Head of caudate nucleus (tissue), 42 donors: ENCODE results near the gene ZNF77.
"Not testable (repeated sequence)": the region's sequence is repeated elsewhere in the genome, so short reads cannot be mapped to it uniquely, and the experiment has no call there.

Experiments used
- DNase-seq, 42 donors: peaks; one replicate each; pipeline versions ENCODE4 v3.0.0 to v3.0.0-alpha.2; 2020 to 2021; ENCODE audit warnings: mixed read lengths in 7 of 42
- intact Hi-C: fragments of 100-400 bp; cut with DNase I; formaldehyde crosslinking; loops from one replicate; pipeline ENCODE4 v1.15.0; 2022

Gene ZNF77

DNA sequence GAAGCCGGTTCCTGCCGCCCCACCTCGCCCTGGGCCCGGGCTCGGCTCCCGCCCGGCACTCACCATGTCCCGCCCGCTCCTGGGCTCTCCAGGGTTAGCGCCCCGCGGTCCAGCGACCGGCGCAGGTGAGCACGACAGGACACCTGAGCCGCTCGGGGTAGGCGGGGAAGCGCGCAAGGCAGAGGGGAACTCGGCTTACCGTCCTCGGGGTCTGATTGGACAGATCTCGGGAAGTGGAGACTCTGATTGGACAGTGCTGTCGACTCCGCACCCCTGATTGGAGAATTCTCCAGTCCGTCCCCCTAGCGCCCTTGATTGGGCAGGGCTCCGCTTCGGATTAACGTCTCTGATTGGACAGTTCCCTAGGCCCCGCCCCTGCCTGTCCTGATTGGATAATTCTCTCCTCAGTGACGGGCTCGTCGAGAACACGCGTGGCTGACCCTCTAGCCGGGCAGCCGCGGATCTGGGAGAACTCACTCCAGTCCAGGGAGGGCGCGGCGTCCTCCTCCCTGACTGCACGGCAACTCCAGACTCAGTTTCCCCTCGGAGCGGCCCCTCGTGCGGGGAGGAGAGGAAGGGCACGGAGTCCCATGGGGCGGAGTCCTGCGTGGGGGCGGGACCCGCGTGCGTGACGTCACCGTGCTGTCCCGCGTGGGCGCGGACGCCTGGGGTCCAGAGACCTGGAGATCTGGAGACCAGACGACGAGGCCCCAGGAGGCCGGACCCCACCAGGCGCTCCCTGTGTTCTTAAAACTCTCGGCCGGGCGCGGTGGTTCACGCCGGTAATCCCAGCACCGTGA, at the start of gene ZNF77:
ZNF77 (minus strand) TSS at position 197 of the 800 bp plus-strand sequence; CDS start at position 66, 131 bp downstream.
- peak; percentile 96 to 100 (median 99) for DNase-seq
- intact Hi-C loops, result no loop called here

DNA sequence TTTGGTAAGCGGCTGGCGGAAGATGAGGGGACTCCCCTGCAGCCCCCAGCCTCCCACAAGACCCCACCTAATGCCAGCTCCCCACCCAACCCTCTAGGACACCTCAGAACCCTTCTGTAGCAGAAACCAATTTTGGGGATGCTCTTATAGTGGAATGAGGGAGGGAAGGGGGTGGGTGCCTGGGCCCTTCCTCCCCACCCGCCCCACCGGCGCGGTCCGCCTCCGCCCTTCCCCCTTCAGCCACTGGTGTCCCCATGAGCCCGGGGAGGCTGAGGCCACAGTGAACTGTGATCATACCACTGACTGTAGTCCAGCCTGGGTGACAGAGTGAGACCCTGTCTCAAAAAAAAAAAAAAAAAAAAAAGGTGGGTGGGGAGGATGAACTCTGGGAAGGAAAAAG, 48.8 kb upstream of the ZNF77 start:
- no peak for DNase-seq
- intact Hi-C loops, result no loop called here

DNA sequence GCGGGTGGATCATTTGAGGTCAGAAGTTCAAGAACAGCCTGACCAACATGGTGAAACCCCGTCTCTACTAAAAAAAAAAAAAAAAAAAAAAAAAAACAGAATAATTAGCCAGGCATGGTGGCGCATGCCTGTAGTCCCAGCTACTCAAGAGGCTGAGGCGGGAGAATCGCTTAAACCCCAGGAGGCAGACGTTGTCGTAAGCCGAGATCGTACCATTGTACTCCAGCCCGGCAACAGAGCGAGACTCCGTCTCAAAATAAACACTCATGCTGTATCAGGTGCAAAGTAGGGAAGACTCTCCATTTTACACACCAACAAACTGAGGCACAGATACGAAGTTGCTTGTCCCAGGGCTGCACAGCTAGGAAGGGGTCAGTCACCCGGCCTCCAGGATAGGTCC, 48.2 kb upstream of the ZNF77 start:
- intact Hi-C loops, result no loop called here
- DNase-seq, result no peak

DNA sequence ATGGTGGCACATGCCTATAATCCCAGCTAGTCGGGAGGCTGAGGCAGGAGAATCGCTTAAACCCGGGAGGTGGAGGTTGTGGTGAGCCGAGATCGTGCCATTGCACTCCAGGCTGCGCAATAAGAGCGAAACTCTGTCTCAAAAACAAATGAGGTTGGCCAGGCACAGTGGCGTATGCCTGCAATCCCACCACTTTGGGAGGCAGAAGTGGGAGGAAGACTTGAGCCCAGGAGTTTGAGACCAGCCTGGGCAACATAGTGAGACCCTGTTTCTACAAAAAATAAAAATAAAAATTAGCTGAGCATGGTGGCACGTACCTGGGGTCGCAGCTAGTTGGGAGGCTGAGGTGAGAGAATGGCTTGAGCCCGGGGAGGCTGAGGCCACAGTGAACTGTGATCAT, 47.6 kb upstream of the ZNF77 start:
- intact Hi-C loops, DNase-seq: not testable (repeated sequence)

DNA sequence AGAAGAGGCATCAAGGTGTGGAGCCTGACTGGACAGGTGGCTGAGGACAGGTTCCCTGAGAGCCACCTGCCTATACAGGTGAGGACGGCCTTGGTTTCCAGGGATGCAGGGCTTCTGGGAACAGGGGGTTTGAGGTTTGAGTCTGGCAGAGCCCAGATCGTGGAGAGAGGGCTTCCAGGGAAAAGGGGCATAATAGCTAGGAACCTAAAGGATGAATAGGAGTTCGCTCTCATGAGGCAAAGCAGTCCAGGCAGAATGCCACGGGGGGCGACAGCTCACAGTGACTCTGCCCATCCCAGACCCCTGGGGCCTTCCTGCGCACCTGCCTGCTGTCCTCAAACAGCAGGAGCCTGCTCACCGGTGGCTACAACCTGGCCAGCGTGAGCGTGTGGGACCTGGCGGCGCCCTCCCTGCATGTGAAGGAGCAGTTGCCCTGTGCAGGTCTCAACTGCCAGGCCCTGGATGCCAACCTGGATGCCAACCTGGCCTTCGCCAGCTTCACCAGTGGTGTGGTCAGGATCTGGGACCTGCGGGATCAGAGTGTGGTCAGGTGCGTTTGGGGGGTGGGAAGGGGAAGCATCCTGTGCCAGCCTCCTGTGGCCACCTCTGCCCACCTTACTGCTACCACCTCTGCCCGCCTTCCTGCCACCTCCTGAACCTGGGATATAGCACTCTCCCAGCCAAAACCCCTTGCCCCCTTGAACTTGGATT, 44.6 kb upstream of the ZNF77 start:
- intact Hi-C loops, result no loop called here
- no peak for DNase-seq

DNA sequence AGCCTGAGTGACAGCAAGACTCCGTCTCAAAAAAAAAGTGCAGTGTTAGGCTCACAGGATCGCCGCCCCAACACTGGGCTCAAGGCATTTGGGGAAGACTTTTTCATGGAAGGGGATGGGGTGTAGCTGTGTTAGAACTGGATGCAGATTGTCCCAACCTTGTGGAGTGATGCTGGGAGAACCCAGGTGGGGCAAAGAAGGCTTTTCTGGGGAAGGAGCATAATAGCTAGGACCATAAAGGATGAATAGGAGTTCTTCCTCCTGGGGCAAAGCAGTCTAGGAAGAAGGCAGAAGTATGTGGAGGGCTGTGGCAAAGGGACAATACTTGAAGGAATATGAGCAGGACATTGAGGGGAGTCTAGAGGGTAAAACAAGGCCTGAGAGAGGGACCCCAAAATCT, 43.8 kb upstream of the ZNF77 start:
- intact Hi-C loops, result no loop called here
- DNase-seq, result no peak

DNA sequence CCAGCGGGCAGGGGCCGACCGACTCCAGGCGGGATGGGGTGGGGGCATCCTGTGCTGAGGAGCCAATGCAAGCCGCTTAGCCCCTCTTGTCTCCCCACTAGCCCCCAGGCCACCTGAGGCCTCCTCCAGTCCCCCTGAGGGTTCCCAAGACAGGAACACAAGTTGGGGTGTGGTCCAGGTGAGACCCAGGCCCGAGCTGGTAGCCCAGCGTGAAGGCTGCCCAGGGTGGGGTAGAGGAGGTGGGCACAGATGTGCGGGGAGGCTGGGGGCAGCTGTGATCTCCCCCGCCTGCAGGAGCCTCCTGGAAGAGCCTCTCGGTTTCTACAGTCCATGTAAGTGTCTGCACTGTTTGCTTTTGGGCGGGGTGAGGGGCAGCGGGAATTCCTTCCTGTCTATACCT, 43.0 kb upstream of the ZNF77 start:
- intact Hi-C loops, result no loop called here
- no peak for DNase-seq

DNA sequence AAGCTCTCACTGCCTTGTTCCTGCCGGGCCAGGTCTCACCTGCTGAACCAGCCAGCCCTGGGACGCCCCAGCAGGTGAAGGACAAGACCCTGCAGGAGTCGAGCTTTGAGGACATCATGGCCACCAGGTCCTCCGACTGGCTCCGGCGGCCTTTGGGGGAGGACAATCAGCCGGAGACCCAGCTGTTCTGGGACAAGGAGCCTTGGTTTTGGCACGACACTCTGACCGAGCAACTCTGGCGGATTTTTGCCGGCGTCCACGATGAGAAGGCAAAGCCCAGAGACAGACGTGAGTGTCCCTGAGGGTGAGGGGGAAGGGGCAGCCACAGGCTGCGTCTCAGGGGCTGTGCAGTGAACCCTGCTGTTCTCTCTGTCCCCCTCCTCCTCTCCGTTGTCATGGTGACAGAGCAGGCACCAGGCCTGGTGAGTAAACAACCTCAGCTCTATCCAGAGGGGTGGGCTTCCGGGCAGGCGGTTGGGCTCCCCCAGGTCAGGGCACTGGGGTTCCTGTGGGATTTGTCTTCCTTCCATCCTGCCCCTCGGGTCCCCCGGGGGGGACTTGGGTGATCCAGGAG, 42.3 kb upstream of the ZNF77 start:
- no peak for DNase-seq
- intact Hi-C loops, result no loop called here

DNA sequence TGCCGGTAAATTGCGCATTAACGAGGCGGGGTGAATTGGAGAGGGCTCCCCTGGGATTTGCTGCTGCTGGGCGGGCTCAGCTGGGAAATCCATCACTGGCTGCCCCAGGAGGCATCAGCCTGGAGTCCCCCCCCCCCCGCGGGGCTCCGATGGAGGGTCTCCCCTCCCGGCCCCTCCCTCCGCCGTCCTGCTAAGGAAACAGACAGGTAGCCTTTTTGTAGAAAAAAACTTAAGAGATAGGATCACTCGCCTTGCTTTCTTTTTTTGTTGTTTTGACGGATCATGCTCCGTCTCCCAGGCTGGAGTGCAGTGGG, 39.4 kb upstream of the ZNF77 start:
- peak in 2 of 42 donors; percentile 63 to 67 for DNase-seq
- intact Hi-C loops, result no loop called here

DNA sequence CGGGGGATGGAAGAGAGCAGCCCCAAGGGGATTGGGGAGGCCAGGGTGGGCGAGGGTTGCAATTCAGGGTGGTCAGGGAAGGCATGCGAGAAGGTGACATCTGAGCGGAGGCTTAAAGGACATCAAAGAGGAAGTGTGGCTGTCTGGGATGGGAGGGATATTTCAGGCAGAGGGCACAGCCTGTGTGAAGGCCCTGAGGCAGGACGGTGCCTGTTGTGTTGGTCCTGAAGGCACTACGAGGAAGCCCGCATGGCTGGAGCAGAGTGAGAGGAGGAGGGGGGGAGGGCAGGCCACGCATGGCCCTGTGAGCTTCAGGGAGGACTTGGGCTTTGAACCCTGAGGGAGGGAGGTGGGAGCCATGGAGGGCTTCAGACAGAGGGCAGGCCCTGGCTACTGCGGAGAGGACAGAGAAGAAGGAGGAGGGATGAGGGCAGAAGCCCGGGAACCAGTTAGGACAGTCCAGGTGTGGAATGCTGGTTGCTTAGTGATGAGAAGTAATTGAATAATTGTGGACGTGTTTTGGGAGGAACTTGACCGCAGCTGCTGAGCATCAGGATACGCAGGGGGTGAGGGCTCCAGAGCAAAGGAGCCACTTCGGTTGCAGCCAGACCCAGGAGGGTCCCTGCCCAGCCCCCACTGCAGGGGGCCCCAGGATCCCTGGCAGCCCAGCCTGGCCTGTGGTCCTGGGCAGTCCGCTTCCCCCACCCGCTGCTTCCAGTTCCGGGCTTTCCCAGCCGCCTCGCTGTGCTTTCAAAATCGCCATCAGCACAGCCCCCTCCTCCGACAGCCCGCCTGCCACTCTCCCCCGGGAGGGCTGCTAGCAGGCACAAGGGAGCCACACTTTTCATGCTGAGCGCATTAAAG, 38.8 kb upstream of the ZNF77 start:
- intact Hi-C loops, result no loop called here
- peak in 37 of 42 donors; percentile 11 to 83 (median 38) for DNase-seq

DNA sequence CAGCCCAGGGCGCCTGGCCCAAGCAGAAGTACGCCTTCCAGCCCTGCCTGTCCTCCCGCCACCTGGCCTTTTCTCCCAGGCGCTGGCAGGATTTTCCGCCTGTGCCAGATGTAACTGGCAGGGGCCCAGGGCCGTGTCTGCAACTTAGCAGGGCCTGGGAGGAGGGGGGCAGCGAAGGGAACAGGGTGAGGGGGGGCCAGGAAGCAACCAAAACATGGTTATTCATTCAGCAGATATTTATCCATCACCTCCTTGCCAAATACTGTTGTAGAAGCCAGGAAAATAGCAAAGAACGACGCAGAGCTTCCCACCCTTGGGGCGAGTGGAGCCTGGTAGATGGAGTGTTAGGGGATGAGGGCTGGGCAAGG, 38.2 kb upstream of the ZNF77 start:
- peak; percentile 24 to 81 (median 58) for DNase-seq
- intact Hi-C loops, result no loop called here

DNA sequence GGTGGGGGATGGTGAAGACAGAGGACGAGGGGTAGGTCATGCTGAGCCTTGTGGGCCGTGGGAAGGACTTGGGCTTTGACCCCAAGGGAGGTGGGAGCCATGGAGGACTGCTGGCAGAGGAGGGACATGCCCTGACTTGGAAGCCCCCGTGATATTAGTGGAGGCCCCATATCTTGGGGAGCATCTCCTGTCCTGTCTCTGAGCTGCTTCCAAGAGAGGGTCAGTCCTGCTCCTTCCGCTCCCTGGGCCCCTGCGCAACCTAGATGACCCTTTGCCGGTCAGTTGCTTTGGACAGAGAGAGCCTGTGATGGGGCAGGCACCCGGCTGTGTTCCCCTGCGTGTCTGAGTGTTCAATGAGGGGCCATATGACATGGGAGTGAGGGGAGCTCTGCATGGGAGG, 37.8 kb upstream of the ZNF77 start:
- no peak for DNase-seq
- intact Hi-C loops, result no loop called here

DNA sequence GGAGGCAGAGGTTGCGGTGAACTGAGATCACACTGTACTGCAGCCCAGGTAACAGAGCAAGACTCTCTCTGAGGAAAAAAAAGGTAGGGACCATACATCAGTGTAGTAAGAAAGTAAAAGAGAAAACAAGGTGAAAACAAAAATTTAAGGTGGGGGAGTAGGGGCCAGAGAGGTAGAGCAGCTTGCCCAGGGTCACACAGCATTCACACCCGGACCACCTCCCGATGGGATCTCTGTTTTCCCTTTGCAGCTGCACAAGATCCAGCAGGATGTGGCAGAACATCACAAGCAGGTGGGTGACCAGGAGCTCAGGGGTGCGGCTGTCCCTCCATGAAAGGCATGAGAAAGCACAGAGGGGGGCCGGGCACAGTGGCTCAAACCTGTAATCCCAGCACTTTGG, 37.1 kb upstream of the ZNF77 start:
- DNase-seq, result no peak
- intact Hi-C loops, result no loop called here

DNA sequence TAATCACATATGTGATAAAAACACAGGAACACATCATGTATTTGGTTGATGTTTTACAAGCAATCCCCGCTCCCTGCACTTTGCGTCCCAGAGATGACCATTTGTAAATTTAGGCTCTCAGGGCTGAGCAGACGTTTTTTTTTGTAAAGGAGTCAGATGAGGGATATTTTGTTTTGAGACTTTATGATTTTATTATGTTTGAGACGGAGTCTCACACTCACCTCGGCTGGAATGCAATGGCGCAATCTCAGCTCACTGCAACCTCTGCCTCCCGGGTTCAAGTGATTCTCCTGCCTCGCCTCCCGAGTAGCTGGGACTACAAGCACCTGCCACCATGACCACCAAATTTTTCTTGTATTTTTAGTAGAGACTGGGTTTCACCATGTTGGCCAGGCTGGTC, 34.0 kb upstream of the ZNF77 start:
- no peak for DNase-seq
- intact Hi-C loops, result loop anchor here (10.0 kb wide), 1 partner anchor 56 kb away; no protein-coding TSS in a partner anchor

DNA sequence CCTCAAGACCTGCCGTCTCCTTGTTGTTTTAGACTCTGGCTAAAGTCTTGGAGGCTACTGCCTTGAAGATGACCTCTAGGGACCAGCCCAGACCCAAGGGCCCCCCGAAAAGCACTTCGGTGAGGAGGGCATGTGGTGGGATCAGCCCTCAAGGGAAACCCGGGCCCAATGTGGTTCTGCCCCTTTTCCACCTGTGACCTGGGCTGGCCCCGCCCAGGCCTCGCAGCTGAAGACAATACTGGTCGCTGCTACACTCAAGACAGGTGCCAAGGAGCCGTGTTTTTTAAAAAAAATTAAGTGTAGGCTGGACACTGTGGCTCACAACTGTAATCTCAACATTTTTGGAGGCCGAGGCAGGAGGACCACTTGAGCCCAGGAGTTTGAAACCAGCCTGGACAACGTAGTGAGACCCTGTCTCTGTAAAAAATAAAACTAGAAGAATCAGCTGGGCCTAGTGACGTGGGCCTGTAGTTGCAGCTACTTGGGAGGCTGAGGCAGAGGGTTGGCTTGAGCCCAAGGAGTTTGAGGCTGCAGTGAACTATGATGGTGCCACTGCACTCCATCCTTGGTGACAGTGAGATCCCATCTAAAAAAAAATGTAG, 33.5 kb upstream of the ZNF77 start:
- intact Hi-C loops, result loop anchor here (10.0 kb wide), 1 partner anchor 57 kb away; no protein-coding TSS in a partner anchor

DNA sequence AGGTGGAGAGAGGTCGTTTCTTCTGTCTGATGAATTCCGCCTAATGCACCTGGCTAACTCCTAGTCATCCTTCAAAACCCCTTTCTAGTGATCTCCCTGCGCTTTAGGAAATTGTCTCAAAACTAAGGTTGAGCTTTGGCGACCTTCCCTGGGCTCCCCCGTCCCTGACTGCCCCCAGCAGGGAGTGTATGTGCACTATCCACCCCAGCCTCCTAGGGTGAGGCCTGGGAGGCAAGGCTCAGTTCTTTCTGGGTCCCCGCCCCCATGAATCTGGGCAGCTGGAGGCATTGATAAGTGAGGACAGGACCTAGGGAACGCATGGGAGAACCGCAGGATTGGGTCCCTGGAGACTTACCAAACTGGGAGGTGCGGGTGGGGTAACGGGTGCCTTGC, 33.0 kb upstream of the ZNF77 start:
- intact Hi-C loops, result loop anchor here (10.0 kb wide), 1 partner anchor 57 kb away; no protein-coding TSS in a partner anchor
- no peak for DNase-seq

More for the DNA sequence above, 33.5 kb upstream of the ZNF77 start:
- no peak for DNase-seq

DNA sequence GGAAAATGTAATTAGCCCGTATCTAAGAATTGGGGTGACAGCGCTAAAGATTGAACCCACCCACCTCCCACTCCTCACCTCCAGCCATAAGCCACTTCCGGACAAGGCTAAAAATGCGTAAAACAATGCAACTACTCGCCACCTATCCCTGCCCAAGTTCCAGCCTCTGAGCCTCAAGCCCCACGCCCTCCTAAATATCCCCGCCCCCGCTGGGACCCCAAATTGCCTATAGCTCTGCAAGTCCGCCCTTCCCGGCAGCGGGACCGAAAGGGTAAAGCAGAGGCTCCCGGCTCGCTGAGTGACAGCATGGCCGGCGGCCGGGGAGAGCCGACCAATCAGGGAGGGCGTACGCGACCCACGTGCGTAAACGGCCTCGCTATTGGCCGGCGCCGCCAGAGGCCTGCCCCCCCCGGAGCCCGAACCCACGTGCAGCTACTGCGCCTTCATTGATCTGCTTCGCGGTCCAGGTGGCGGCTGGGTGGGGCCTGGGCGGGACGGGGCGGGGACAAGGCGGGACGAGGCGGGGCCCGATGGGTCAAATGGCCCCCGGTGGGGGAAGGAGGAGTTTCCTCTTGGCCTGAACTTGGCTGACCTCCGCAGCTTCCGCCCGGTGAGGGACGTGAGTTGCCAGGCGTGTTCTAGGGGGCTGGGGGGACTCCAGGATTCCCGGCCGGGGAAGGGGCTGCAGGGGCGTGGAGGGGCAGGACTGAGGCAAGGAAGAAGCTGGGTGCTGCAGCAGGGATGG, 32.4 kb upstream of the ZNF77 start, which contains the start of gene TLE6:
TLE6 (plus strand) TSS at position 564 of the 745 bp plus-strand sequence. CDS start 670 bp downstream, outside the sequence.
- intact Hi-C loops, result loop anchor here (10.0 kb wide), 1 partner anchor 58 kb away; no protein-coding TSS in a partner anchor
- peak; percentile 86 to 98 (median 93) for DNase-seq

DNA sequence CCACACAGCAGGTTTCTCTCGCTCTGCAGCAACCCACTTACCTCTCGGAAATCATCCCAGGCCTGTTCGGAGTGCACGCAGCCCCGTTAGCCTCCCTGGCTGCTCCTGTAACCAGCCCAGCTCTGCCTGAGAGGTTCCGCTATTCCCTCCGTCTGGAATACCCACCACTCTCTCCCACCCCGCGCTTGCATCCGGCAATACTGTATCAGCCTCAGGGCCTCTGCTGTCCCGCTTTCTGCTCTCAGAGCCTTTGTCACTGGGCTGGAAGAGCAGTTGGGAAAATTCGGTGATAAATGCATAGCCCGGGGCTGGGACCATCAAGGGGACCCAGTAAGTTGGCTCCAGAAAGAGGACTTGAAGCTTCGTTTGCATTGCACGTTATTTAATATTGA, 31.8 kb upstream of the ZNF77 start:
- DNase-seq, result no peak
- intact Hi-C loops, result loop anchor here (10.0 kb wide), 1 partner anchor 58 kb away; no protein-coding TSS in a partner anchor
